HepG2 (cell line): ENCODE results near the gene GRIFIN. TPM values are rescaled to one million over a fixed set of nuclear protein-coding genes. Genes with fewer than 3 reads are reported as not detected.
A peak's percentile ranks its signal among the peaks of the same experiment; 100 is the strongest.

ENCODE experiments used
- ASH2L ChIP-seq: fragments of 300-600, 200-600 bp; sonication (generic); IDR thresholded peaks from 2 replicates; pipeline ENCODE4 v1.7.0; 2017; ENCODE audit warnings: low read depth, mild to moderate bottlenecking, moderate library complexity, mixed read lengths, low read length; ENCODE audit not compliant: insufficient read length
- CREB1 ChIP-seq, 2 experiments: fragments of 450-650 bp in 1 of 2; IDR thresholded peaks; 2 replicates each; pipeline ENCODE4 v1.6.1; 2016 to 2017; ENCODE audit warnings: control low read depth in 1 of 2, mild to moderate bottlenecking in 1 of 2, missing compliant biosample characterization in 1 of 2, missing genetic modification characterization in 1 of 2
- MYPOP ChIP-seq: sonication (generic); formaldehyde crosslinking; IDR thresholded peaks from 2 replicates; pipeline ENCODE4 v1.8.1; 2023; ENCODE audit warnings: mild to moderate bottlenecking, moderate library complexity, missing genetic modification reagents
- MZF1 ChIP-seq: sonication (generic); formaldehyde crosslinking; IDR thresholded peaks from 2 replicates; pipeline ENCODE4 v1.8.1; 2023; ENCODE audit warnings: mild to moderate bottlenecking, missing genetic modification reagents, borderline replicate concordance
- RCOR2 ChIP-seq: IDR thresholded peaks from 2 replicates; pipeline ENCODE4 v1.6.1; 2016; ENCODE audit warnings: missing biosample characterization, missing genetic modification reagents
- SP5 ChIP-seq: IDR thresholded peaks from 2 replicates; pipeline ENCODE4 v1.6.1; 2016; ENCODE audit warnings: low read depth, borderline replicate concordance
- STAT6 ChIP-seq: sonication (generic); formaldehyde crosslinking; IDR thresholded peaks from 2 replicates; pipeline ENCODE4 v1.4.0; 2020; ENCODE audit warnings: missing genetic modification reagents, mild to moderate bottlenecking, borderline replicate concordance
- TFE3 ChIP-seq: IDR thresholded peaks from 2 replicates; pipeline ENCODE4 v1.6.1; 2016
- ZBTB14 ChIP-seq: sonication (generic); formaldehyde crosslinking; IDR thresholded peaks from 2 replicates; pipeline ENCODE4 v1.4.0; 2020; ENCODE audit warnings: missing genetic modification reagents
- ZBTB46 ChIP-seq: sonication (generic); formaldehyde crosslinking; IDR thresholded peaks from 2 replicates; pipeline ENCODE4 v1.4.0; 2020; ENCODE audit warnings: mild to moderate bottlenecking, missing genetic modification reagents, borderline replicate concordance
- ZGPAT ChIP-seq: IDR thresholded peaks from 2 replicates; pipeline ENCODE4 v1.6.1; 2016; ENCODE audit warnings: mild to moderate bottlenecking
- ZNF235 ChIP-seq: sonication (generic); formaldehyde crosslinking; IDR thresholded peaks from 2 replicates; pipeline ENCODE4 v1.8.1; 2023; ENCODE audit warnings: mild to moderate bottlenecking, missing genetic modification reagents, borderline replicate concordance
- ZNF337 ChIP-seq: sonication (generic); formaldehyde crosslinking; IDR thresholded peaks from 2 replicates; pipeline ENCODE4 v1.5.1; 2020; ENCODE audit warnings: missing genetic modification reagents, low read depth, mild to moderate bottlenecking, borderline replicate concordance
- ZNF431 ChIP-seq: sonication (generic); formaldehyde crosslinking; IDR thresholded peaks from 2 replicates; pipeline ENCODE4 v1.9.0; 2022; ENCODE audit warnings: missing genetic modification reagents, low read depth, mild to moderate bottlenecking, borderline replicate concordance
- polyA plus RNA-seq, 8 experiments: library from polyadenylated mRNA; depleted of rRNA in 3 of 8; stranded (reverse) in 7 of 8; unstranded in 1 of 8; fragments of >200 nt; fragmentation: Illumina TruSeq in 4 of 8; extraction: Trizol in 4 of 8; gene quantifications; 2 replicates each; pipeline versions ENCODE4 v1.2.1 to v1.2.3, GENCODE V29; 2011 to 2016; ENCODE audit warnings: low read depth in 4 of 8, missing spikeins in 1 of 8, mixed read lengths in 1 of 8; ENCODE audit not compliant: insufficient read depth in 1 of 8
- total RNA-seq, 5 experiments: library from RNA; depleted of rRNA; stranded (reverse); fragments of >200 nt; fragmentation: Illumina TruSeq; extraction: Trizol; gene quantifications; 2 replicates each; pipeline ENCODE4 v1.2.3, GENCODE V29; 2016; ENCODE audit warnings: low read depth in 1 of 5

Gene GRIFIN
- total and polyA plus RNA-seq, 2 of the 13 experiments (the other 11 are each of a cell fraction or from before 2014, with no cell fraction given), result not detected

GRCh38 chr7:2510909-2511768, 34.9 kb upstream of the GRIFIN start (continued):
- TF ChIP-seq ZBTB46 (CRISPR knock-in tag) (no peak), SP5 (peak; percentile 97), CREB1 (IDR thresholded peaks at IDR 0.05) (no peak), CREB1 (CRISPR knock-in tag; IDR thresholded peaks at IDR 0.05) (no peak), ZNF337 (no peak), STAT6 (CRISPR knock-in tag) (no peak), ASH2L (no peak), RCOR2 (CRISPR knock-in tag) (no peak; the same call in 1 of the 2 replicates), MZF1 (no peak), TFE3 (CRISPR knock-in tag) (peak; percentile 26; the same call in 1 of the 2 replicates), ZGPAT (CRISPR knock-in tag) (peak; percentile 67), ZBTB14 (no peak), MYPOP (no peak), ZNF431 (no peak), ZNF235 (CRISPR knock-in tag) (no peak)
